ENCODE data around the gene DR1.

DR1 gene

DNA sequence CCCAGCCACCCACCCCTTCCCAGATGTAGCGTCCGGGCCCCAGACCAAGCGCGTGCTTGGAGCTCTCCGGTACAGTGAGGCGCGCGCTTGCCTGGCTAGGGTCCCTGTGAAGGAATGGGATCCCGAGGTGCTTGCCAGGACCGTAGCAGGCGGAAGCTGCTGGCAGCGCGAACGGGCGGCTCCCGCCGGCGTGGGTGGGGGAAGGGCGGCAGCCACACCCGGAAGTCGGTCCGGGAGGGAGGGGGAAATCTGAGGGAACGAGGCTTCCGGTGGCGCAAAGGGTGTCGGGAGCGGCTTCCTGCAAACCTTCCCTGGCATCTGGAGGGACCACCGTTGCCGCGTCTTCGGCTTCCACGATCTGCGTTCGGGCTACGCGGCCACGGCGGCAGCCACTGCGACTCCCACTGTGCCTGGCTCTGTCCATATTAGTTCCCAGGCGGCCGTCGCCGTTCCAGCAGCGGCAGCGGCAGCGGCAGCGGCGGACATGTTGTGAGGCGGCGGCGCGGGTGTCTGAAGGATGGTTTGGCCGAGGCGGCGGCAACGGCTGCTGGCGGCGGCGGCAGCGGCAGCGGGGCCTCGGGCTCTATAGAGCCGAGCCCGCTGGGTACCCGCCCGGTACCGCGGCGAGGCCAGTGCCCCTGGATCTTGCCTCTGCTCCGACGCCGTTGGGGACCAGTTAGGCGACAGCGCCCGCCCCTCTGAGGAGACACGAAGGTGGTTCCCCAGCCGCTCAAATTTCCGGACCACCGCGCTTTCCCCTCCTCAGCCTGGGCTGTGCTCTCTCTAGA, at the start of gene DR1:
Gene DR1 (plus strand): TSS at position 275 of the 788 bp plus-strand sequence. CDS start 739 bp downstream, outside the sequence.
- peak; percentile 85 to 92 (median 87) for DNase-seq

DNA sequence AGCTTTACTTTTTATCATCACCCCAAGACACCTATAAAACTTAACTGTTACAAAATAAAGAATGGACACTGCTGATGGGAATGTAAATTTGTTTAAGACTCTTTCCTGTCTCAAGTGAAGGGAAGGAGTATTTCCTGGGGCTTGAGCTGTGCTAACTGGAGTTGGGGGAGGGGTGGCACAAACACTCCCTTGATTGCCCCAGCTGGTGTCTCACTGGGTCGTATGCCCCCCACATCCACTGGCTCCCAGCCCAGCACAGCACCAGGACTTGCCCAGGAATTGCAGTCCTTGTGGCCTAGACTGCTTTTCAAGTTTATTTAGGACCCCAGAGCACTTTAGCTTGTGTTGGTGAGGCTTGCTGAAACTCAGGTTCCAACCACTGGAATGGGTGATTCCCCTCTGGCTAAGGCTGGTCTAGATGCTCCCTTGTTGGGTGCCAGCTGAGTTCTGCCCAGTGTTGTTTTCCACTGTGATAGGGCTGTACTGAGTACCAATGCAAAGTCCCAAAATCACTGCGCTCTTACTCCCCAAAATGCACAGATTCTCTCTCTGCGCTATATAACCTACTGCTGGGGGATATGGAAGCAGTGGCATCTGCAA, 49.1 kb upstream of the DR1 start:
- DNase-seq, result no peak

DNA sequence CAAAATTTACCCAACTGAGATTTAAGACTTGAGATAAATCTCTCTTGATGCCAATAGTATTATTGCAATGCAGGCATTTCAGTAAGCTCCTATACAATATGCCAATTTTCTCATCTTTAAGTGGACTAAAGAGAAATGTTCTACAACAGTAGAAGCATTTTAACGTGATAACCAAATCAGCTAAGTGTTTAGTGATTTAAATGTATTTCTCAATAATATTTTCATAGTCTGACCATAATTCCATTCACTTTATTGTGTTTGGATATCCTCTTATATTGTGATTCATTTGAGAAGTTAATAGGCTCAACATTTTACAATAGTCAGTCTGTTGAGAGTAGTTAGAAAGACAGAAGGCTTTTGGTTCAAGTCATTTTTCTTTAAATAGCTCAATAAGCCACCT, 44.6 kb upstream of the DR1 start:
- DNase-seq, result no peak

DNA sequence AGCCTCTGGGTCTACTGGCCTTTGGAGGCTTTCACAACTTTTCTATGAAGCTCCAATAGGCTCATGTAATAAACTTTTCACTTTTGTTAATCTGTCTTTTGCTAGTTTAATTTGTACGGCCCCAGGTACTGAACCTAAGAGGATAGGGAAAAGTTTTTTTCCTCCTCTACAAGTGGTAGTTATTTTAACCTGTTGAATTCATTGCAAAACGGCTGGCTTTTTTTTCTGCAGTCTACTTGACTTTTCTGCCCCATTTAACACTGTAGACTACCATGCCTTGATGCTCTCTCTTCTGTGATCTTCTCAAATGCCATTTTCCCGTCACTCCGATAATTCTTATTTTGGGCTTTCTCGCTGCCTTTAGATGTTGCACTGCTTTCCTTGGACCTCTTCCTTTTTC, 43.6 kb upstream of the DR1 start:
- DNase-seq, result no peak

DNA sequence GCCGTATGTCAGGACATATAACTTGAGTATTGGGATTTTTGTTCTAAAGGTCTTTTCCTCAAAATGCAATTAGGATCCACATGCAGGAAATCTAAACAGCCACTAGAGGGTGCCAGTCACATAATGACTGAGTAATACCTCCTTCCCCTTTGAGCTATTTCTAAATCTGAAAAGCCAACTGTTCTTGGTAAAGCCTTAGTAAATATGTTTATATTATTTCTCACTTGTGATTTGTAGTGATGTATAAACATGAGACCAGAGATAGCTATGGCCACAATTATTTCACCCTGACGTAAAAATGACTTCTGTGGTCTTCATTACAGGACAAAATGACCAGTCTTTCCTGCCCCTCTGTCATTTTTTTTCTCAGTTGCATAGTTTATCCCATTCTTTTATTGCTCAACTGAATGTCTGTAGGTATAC, 41.0 kb upstream of the DR1 start:
- DNase-seq, result peak in 5 of 6 experiments; percentile 2 to 73 (median 22)

DNA sequence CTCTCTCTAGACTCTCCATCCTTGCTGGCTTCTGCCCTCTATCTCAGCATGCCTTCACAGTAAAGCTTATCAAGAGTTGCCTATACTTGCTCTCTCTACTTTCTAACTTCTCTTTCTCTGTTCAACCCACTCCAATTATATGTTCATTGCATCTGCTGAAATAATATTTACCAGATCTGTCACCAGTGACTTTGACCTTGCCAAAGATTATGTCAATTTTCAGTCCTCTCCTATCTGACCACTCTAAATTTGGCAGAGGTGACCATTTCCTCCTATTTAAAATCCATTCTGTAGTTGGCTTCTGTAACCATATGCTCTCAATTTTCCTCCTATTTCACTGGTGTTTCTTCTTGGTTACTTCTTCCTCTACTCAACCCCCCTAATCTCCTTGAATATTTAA, 38.8 kb upstream of the DR1 start:
- no peak for DNase-seq

DNA sequence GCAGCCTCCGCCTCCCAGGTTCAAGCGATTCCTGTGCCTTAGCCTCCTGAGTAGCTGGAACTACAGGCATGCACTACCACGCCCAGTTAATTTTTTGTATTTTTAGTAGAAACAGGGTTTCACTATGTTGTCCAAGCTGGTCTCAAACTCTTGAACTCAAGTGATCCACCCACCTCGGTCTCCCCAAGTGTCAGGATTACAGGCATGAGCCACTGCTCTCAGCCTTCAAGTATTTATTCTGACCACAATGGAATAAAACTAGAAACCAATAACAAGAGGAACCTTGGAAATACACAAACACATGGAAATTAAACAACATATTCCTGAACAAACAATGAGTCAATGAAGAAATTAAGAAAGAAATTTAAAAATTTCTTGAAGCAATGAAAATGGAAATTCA, 32.7 kb upstream of the DR1 start:
- DNase-seq, result no peak

DNA sequence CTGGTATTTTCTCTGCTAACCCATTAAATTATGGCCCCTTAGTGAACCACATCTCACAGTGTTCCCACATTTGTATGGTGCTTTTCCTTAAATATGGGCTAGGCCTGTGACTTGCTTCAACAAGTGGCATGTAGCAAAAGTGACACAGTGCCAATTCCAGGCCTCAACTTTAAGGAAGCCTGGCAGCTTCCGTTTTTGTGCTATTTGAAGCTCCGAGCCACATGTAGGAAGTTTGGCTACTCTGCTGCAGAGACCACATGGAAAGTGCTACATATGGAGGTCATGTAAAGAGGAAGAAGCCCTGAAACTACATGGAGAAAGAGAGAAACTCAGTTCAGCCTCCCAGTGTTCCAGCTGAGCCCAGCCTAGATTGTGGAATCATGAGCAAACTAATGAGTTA, 28.5 kb upstream of the DR1 start:
- no peak for DNase-seq

DNA sequence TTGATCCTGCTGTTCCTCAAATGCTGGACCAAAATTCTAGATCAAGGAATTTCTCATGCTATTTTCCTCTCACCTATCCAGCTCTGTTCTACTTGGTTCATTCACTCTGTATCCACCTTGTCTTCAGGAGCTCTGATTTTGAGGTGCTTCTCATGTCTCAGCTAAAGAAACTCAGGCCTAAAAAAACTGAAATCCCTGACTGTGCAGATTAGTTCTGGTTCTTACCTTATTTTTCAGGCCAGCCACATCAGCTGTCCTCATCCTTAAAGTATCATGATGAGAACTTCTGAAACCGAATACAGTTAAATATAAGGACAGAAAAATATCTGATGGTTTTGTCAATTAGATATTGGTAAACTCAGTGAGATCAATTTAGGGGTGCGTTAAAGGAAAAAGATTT, 27.8 kb upstream of the DR1 start:
- DNase-seq, result no peak

DNA sequence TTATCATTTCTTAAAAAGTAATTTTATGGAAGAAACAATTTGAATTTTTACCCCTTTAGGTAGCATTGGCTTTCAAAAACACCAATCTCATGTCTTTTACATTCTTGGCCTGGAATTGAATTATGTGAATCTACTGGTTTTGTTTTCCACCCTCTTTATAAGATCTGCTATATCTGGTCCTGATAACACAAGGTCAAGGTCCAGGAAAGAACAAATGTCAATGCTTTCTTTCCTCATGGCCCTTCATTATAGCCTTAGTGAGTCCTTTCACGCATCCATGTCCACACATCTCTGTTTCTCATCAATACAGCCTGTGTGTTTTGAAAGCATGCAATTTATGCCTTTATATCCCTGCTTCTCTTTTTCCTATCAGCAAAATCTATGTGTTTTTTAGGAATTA, 24.0 kb upstream of the DR1 start:
- no peak for DNase-seq

DNA sequence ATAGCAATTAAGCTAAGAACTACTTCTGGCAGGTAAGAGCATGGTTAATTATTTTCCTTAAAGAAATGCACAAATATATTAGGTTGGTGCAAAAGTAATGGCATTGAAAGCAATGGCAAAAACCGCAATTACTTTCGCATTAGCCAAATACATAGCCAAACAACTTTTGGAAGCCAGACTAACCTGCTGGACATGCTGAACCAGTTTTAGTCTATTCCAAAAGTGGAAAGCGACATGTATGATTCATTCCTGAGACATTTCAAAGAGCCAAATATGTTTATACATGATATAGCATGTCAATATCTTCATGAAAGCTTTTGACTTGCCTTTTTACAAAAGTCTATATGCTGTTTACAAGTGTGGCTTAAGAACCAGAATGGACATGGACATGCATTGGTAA, 23.4 kb upstream of the DR1 start:
- no peak for DNase-seq

DNA sequence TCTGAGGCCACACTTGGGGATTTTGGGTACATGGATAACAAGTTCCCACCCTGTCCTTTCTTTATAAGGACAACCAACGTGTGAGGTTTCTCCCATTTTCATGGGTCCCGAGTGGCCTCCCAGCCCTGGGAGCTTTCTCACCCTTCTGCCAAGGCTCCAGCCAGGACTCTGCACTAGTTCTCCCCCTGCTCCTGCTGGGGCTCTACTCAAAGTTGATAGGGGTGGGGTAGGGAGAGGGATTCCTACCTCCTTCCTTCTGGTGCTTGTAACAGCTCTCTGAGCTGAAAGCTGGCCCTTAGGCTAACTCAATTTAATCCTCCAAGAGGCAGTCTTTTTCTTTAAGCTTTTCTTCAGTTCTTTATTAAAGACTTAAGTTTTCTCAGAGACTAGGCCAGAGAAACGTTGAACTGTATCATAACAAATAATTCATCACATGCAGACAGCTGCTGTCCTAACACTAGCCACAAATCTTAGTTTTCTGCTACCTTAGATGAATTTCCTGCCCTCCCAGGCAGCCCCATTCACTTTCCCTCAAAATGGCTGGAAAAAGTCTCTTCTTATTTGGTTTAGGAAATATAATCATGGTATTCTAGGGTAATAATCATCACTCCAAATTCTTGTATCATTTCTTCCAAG, 22.4 kb upstream of the DR1 start:
- no peak for DNase-seq

DNA sequence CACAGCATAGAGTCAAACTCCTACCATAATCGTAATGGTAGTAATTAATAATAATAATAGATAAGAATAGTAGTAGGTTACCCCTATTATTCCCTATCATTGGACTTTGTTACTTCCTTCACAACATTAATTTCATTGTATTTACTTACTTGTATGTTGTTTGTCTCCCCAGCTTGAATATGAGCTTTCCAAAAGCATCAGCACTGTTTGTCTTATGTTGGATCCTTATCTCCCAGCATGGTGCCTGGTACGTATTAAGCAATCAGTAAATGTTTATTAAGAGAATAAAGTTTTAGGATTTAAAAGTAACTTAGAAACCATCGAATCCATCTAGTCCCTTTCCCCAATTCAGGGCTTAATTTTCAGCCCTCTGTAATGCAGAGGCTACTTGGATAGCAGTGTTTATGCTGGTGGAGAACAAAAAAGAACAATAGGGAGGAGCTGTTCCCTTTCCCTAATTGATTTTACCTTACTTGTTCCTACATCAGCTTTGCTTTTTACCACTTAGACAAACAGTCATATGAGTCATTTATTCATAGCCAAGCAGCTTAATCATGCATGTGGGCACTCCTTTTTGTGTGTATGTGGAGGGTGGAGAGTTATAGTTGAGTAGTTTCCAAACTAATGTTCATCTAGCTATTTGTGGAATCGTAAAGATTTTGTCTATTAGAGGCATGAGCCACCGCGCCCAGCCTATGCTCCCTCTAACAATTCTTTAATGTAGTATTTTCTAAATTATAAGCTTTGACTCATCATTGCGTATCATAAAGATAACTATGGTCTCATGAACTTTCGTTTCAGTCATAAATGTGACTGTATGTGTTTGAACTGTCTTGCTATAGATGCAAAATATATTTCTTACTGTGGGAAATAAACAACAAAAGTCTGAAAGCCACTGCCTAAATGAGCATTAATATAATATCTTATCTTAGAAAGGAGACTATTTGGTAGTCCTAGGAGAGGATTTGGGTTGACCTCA, 20.9 kb upstream of the DR1 start:
- no peak for DNase-seq

DNA sequence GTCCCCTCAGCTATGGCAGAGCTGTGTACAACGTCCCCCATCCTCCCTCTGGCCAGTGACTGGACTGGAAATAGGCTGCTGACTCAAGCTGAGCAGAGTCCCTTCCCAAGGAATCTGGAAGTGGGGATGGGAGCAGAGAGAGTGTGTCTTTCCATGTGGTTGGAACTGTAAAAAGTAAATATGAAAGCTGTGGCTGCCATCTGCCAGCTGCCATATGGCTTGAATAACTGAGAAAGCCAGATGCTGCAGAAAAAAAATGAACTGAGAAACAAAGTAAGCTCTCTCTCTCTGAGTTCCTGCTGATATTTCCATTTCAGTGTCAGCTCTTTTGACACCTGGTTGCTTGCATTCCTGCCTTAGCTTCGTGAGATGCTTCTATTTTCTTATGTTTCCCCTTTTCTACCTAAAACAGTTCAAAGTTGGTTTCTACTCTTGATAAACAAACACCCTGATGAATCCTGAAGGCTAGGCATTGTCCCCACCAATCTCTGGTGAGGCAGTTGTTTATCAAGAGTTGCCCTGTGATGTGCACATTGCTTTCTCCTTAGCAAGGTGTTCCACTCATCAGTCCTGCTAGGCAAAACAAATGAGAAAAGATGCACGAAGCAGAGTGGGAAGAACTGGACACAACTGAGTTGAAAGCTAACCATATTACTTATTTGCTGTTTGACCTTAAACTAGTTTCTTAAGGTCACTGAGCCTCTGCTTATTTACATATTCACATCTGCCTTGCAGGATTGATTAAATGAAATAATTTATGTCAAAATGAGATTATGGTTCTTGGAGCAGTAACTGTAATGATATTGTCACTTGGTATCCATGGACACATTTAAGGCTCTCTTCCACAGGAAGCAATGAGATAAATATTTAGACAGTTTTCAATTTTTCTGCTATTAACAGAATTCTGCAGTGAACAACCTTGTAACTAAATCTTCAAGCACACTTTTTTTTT, 16.6 kb upstream of the DR1 start:
- no peak for DNase-seq

DNA sequence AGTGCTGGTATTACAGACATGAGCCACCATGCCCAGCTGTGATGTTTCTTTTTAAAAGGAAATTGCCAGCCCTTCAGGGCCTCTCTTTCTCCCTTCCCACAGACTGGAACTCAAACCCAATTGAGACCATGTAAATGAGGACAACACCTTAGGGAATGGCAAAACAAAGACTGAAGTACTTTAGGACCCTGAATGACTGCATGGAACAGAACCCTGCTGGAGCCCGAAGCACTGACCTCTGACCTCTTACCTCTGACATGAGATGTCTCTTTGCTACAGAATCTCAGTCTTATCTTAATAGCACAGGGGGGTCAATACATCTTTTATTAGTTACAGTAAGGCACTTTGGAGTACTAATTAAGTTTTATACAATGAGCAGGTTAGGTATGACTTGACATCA, 15.5 kb upstream of the DR1 start:
- DNase-seq, result no peak

DNA sequence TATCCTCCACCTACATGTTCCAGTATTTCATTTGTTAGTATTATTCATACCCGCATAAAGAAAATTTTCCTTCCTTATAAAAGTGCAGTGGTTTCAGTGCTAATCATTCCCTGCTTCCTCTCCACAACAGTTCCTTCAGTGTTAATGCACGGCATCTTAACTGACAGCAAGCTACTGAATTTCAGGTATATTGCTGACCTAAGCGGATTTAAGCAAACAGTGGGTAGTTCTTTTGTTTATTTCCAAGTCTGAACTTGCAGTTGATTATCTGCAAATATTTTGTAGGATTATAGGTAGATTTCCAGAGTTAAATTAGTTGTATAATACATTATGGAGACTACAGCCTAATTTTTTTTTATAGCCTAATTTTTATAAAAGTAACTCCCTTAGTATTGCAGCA, 15.1 kb upstream of the DR1 start:
- DNase-seq, result no peak

DNA sequence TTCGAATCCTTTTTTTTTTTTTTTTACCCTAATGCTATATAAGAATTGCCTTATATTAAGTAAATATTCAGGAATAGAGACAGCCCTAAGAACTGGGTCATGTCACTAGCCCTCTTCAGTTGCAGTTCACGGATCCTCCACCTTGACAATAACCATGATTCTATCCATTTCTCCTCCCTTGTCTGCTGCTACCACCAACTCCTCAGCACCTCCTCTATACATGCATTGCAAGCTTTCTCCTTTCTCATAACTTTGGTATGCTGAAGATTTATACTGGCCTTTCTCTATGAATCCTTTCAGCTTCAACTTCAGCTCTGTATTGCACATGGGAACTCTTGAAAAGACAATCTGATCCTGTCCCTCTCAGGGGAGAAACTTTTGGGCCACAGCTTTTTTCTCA, 14.3 kb upstream of the DR1 start:
- DNase-seq, result no peak

DNA sequence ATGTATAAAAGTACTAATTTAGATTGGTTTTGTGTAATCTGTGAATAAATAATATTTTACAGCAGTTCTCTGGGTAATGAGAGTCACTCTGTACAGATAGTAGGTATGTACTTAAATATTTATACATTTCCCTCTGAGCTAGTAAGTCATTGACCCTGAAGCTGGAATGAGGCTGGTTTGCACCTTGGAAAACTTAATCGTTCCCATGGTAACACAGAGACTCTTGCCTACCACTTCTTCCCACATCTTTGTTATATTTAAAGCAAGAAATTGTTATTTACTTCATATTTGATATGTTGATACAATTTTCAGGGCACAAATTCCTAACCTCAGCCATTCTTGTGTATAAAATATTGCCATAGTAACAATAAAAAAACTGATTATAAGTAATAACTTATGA, 13.3 kb upstream of the DR1 start:
- no peak for DNase-seq

DNA sequence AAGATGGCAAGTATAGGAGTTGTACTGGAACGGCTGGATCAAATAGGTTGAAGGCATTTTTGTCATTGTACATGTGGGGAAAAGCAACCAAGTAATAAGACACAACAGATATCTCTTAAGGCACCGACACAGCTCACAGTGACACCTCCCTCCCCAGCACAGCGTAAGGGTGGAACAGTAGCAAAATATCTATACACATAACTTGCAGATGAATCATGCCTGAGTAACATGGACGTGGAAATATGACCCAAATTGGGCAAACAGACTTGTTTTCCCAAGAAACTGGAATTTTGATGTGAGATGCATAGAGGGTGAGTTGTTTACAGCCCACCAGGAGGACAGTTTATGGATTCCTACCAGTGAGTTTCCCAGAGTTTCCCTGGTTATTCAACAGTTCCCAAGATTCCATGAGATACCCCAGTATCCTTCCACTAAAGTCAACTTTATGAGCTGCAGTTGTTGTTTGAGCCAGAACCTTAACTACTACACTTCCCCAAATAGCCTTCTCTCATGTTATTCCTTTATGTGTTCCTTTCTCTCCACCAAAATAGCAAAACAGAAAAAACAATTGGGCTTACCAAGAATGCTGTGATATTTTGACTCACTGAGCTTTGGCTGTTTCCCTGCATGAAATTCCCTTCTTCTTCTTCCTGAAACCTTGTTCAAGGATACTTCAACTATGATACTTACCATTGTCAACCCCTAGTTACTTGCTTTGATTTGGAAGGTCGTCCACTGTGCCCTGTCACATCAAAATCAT, 7.1 kb upstream of the DR1 start:
- no peak for DNase-seq

DNA sequence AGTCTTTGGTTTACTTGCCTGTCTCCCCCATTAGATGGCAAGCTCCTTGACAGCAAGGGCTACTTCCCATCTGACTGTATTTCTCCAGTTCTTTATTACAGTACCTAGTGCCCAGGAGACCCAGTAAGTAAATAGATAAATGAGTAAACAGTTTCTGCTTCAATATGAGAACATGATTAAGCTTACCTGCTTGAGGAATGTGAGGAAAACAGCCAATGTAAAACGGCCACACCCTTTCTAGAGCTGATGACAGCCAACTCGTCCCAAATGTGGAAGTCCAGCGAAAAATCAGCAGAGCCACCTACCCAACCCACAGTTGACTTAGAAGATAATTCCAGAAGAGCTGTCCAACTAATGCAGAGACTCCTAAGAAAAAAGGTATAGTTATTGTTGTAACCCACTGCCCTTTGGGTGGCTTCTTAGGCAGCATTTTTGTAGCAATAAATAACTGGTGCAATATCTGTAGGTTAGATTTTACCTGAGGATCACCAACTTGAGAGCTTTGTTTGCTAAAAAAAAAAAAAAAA, 6.5 kb upstream of the DR1 start:
- no peak for DNase-seq

DNA sequence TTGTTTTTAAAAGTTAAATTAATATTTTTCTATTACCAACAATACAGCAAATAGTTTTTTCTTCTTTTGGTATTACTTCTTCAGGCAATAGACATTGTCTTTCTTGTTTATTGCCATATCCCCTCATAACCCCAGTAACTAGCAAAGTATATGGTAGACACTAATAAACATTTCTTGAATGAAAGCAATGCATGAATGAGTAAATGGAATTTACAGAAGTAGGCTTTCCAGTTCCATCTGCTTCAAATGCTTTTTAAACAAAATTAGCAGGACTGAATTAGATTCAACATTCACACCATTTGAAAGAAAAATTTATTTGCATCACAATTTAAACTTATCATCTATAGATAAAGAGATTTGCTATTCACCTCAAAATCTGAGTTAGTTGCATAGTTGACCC, 5.6 kb upstream of the DR1 start:
- DNase-seq, result no peak

Data from stimulated activated naive CD4-positive, alpha-beta T cell (primary cell).